Right ventricle myocardium superior (tissue), 1 donor: ENCODE measurements around the gene IFIT1. TPM values are rescaled to one million over a fixed set of nuclear protein-coding genes. Genes with fewer than 3 reads are reported as not detected.

Experiments used
- total RNA-seq: library from RNA; stranded (reverse); fragmentation: NEBNext Ultra II Directional; extraction: Animal tissue kit (Norgen Biotek cat#: 25700); gene quantifications from one replicate; pipeline ENCODE4 v1.2.1, GENCODE V29; 2021
- donor health status: DM: no; HTN: yes; CAD: no; lungs with severe emphysema.

The IFIT1 gene
- total RNA-seq, 1 donor from 2014 or later = 28.1 TPM

Other genes with a start within 250 kb of the IFIT1 start
- gene CH25H, start 185.3 kb upstream of the IFIT1 start, total RNA-seq = 0.22 TPM
- gene LIPA, start 140.8 kb upstream of the IFIT1 start, total RNA-seq = 18.0 TPM
- gene IFIT2, start 90.6 kb upstream of the IFIT1 start, total RNA-seq = 4.3 TPM
- gene IFIT3, start 64.6 kb upstream of the IFIT1 start, total RNA-seq = 5.9 TPM
- gene IFIT1B, start 14.6 kb upstream of the IFIT1 start, total RNA-seq = not detected
- 7.1 TPM for gene IFIT5, start 21.9 kb downstream of the IFIT1 start, total RNA-seq
- 1.3 TPM for gene SLC16A12, start 143.0 kb downstream of the IFIT1 start, total RNA-seq